HL-60 (cell line): Measurements from ENCODE around the gene ZNF281.

Source experiments
- DNase-seq, 2 experiments: peaks; one replicate each; pipeline ENCODE4 v3.0.0-alpha.2; 2010 to 2020; ENCODE audit warnings: low read depth in 1 of 2, low spot score in 1 of 2
- H3K27ac ChIP-seq: fragments of 250-450 bp; sonication (Bioruptor Pico); replicated peaks from 2 replicates; pipeline ENCODE4 v1.5.1; 2020; ENCODE audit warnings: mild to moderate bottlenecking, moderate library complexity
- H3K27me3 ChIP-seq: fragments of 250-450 bp; sonication (Bioruptor Pico); 2 replicates; pipeline ENCODE4 v1.5.1; 2021; ENCODE audit warnings: mild to moderate bottlenecking, moderate library complexity; ENCODE audit not compliant: insufficient read depth, poor library complexity, severe bottlenecking
- H3K4me3 ChIP-seq: replicated peaks from 2 replicates; pipeline ENCODE4 v1.5.1; 2011; ENCODE audit warnings: mild to moderate bottlenecking, control low read depth, low read length; ENCODE audit not compliant: insufficient read depth
- GABPA ChIP-seq: IDR thresholded peaks from 2 replicates; pipeline ENCODE4 v1.6.1; 2012; ENCODE audit warnings: low read depth
- POLR2AphosphoS5 ChIP-seq: IDR thresholded peaks from 2 replicates; pipeline ENCODE4 v1.6.1; 2012; ENCODE audit warnings: low read depth
- SPI1 ChIP-seq: IDR thresholded peaks from 2 replicates; pipeline ENCODE4 v1.6.1; 2012; ENCODE audit warnings: low read depth, mild to moderate bottlenecking, borderline replicate concordance
- TF ChIP-seq, protein P1 (sequence below): IDR thresholded peaks from one replicate; pipeline ENCODE4 v1.5.1; 2011; ENCODE audit warnings: low read length, control low read depth, inconsistent platforms; ENCODE audit not compliant: insufficient read depth
- TF ChIP-seq, protein P2 (sequence below): IDR thresholded peaks from 2 replicates; pipeline ENCODE4 v1.6.1; 2012; ENCODE audit warnings: low read depth; ENCODE audit not compliant: insufficient replicate concordance

ZNF281 gene

DNA sequence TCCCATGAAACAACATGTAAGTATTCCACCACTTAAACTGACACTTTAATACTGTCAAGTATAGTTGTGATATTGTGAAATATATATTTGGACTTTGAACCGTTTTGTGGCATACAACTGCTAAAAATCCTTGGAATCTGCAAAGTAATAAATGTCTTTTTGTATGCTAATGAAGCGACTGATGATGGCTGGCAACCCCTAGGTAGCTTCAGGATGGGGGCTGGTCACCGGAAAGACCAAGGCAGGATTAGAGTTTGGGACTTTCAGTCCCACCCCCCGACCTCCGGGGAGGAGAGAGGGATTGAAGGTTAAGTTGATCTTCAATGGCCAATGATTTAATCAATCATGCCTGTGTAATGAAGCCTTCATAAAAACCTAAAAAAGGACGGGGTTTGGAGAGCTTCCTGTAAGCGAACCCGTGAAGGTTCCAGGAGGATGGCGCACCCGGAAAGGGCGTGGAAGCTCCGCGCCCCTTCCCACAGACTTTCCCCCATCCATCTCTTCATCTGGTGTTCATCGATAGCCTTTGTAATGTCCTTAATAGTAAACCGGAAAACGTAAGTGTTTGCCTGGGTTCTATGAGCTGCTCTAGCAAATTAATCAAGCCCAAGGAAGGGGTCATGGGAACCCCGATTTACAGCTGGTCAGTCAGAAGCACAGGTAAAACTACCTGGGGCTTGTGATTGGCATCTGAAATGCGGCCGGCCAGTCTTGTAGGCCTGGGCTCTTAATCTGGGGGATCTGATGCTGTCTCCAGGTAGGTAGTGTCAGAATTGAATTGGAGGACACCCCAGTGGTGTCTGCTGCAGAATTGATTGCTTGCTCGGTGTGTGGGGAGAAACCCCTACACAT, 1.8 kb upstream of the ZNF281 start:
- Histone ChIP-seq H3K27ac (no peak overlapping the region), H3K27me3 (no peaks in the 10 kb centered on the region), H3K4me3 (no peak overlapping the region)
- no peak for TF ChIP-seq POLR2AphosphoS5
- TF ChIP-seq, protein P1, sequence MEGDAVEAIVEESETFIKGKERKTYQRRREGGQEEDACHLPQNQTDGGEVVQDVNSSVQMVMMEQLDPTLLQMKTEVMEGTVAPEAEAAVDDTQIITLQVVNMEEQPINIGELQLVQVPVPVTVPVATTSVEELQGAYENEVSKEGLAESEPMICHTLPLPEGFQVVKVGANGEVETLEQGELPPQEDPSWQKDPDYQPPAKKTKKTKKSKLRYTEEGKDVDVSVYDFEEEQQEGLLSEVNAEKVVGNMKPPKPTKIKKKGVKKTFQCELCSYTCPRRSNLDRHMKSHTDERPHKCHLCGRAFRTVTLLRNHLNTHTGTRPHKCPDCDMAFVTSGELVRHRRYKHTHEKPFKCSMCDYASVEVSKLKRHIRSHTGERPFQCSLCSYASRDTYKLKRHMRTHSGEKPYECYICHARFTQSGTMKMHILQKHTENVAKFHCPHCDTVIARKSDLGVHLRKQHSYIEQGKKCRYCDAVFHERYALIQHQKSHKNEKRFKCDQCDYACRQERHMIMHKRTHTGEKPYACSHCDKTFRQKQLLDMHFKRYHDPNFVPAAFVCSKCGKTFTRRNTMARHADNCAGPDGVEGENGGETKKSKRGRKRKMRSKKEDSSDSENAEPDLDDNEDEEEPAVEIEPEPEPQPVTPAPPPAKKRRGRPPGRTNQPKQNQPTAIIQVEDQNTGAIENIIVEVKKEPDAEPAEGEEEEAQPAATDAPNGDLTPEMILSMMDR = no peak
- TF ChIP-seq, protein P2, sequence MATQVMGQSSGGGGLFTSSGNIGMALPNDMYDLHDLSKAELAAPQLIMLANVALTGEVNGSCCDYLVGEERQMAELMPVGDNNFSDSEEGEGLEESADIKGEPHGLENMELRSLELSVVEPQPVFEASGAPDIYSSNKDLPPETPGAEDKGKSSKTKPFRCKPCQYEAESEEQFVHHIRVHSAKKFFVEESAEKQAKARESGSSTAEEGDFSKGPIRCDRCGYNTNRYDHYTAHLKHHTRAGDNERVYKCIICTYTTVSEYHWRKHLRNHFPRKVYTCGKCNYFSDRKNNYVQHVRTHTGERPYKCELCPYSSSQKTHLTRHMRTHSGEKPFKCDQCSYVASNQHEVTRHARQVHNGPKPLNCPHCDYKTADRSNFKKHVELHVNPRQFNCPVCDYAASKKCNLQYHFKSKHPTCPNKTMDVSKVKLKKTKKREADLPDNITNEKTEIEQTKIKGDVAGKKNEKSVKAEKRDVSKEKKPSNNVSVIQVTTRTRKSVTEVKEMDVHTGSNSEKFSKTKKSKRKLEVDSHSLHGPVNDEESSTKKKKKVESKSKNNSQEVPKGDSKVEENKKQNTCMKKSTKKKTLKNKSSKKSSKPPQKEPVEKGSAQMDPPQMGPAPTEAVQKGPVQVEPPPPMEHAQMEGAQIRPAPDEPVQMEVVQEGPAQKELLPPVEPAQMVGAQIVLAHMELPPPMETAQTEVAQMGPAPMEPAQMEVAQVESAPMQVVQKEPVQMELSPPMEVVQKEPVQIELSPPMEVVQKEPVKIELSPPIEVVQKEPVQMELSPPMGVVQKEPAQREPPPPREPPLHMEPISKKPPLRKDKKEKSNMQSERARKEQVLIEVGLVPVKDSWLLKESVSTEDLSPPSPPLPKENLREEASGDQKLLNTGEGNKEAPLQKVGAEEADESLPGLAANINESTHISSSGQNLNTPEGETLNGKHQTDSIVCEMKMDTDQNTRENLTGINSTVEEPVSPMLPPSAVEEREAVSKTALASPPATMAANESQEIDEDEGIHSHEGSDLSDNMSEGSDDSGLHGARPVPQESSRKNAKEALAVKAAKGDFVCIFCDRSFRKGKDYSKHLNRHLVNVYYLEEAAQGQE = no peak
- TF ChIP-seq GABPA = no peak
- no peak for TF ChIP-seq SPI1
- DNase-seq = no peak

DNA sequence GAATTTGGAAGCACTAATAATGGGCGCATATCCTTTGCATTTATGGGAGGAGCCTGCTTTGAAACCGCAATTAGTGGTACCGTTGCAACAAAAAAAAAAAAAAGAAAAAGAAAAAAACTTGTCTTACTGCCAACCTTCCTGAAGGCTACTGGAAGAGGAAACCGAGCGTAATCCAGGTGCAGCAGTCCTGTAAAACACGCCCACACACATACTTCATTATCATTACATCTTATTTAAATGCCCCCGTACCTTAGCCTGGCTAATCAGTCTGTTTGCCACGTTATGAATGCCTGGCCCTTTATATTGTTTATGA, 686 bp upstream of the ZNF281 start:
- H3K27me3 ChIP-seq = no peaks in the 10 kb centered on the region
- peak; percentile 14 to 38 for DNase-seq
- peak overlapping the region; percentile 94 for H3K27ac ChIP-seq
- TF ChIP-seq POLR2AphosphoS5 (no peak), GABPA (no peak), SPI1 (no peak)
- TF ChIP-seq, protein P1 = no peak
- TF ChIP-seq, protein P2 = no peak
- H3K4me3 ChIP-seq = peak overlapping the region; percentile 87; the same call in 1 of the 2 replicates

DNA sequence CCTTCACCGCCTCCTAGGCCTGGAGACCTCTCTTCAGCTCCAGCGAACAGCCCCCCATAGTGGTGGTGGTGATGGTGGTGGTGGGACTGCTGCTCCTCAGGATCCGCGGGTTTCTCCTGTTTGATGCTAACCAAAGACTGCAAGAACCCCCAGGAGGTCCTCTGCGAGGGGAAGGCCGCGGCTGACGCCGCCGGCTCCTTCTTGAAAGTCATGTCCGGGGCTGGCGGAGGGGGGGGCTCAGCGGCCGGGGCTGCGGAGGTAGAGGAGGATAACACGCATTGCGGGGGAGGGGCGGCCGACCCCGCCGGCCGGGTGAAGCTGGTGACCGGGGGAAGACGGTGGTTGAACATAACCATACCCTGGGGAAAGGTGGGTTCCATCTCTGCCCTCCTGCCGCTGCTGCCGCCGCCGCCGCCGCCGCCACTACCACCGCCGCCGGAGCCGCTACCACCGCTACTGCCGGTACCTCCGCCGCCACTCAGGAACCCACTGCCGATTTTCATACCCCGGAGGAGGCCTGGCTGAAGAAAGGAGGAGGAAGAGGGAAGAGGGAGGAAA, 554 bp downstream of the ZNF281 start:
- DNase-seq = peak in 1 of 2 experiments; percentile 5
- TF ChIP-seq POLR2AphosphoS5 (no peak), GABPA (no peak)
- peak overlapping the region; percentile 87 for H3K4me3 ChIP-seq
- H3K27ac ChIP-seq = peak overlapping the region; percentile 94
- H3K27me3 ChIP-seq = no peaks in the 10 kb centered on the region

DNA sequence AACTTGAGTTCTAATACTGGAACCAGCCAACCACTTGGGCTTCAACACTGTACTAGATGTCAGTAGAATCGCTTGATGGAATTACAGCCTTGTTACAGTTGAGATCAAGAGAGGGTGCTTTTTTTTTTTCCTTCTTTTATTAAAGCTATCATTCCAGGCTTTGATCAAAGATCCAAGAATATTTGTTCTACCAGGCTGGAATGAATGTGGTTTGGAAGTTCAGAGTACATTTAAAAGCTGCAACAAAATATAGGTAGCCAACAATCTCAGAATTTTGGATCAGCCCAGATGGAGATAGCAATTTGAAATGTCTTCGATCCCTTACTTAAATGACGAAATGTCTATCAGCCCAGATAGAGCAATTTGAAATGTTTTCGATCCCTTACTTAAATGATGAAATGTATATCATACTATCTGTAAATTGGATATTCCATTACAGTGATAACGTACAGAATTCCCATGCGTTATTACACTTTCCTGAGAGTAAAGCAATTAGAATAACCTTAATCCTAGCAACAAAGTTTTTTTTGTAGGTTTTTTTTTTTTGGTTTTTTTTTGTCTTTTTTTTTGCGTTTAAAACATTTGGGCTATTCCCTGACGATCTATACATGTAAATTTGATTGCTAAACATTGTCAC, 3.6 kb downstream of the ZNF281 start:
- TF ChIP-seq SPI1 = no peak
- TF ChIP-seq, protein P2 = no peak
- H3K27me3 ChIP-seq = no peaks in the 10 kb centered on the region
- H3K4me3 ChIP-seq = no peak overlapping the region
- no peak overlapping the region for H3K27ac ChIP-seq
- DNase-seq = no peak
